Right hindlimb (tissue), 1 donor: ENCODE measurements around the gene TCF25.
"Not testable (repeated sequence)": the region's sequence is repeated elsewhere in the genome, so short reads cannot be mapped to it uniquely, and the experiment has no call there.

Source experiments
- DNase-seq: peaks from one replicate; pipeline ENCODE4 v3.0.0-alpha.2; 2018

TCF25 gene

DNA sequence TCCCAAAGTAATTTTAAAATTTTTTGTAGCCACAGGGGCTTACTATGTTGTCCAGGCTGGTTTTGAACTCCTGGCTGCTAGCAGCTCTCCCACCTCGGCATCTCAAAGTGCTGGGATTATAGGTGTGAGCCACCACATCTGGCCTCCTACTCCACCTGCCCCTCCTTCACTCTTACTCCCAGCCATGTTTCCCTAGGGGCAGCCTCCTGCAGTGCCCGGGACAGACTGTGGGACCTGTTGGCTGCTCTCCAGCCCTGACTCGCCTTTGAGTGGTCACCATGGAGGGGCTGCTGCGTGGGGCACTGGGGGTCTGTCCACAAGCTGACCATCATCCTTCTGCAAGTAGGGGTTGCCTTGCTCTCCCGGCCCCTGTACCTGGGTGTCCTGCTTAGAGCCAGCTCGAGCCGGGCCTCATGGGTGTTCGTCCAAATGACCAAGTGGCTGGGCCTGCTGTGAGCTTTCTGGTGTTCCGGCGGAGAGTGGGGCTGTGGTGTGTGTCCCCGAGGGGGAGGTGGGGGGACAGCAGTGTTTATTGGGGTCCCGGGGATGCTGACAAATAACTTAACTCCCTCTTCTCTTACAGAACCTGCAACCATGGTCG, 28.6 kb upstream of the TCF25 start:
- DNase-seq, result no peak

DNA sequence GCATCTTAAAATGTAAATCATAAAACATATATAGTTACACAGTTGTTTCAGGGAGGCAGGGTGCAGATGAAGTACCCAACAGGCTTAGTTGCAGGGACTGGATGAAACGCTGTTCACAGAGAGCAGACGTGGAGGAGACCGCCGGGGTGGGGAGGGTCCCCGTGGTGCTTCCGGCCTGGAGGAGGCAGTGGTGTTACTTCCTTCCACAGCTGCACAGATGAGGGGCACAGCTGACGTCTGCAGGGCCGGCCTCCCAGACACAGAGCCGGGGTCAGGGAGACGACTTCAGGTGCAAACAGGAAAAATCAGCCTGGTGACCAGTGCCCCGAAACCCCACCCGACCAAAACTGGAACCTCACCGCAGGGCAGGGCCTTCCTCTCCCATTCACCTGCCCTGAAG, 28.0 kb upstream of the TCF25 start:
- DNase-seq, result no peak

- DNase-seq, result no peak
Observed at GRCh38 chr16:89847051-89847939, 26.1 kb upstream of the TCF25 start.

DNA sequence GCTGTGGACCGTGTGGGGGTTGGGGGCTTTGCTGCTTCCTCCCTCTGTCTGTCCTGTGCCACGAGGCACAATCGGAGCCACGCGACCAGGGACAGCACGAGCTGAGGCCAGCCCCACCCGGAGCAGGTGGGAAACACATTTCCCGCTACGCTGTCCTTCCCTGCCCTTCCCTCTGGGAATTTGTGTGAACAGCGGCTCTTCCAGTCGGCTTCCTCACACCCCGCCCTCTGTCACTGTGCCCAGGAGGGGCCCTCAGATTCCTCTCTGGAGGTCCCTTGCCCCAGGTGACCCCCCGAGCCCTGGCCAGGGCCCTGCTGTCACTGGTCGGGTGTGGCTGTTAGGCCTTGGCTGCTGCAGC, 25.5 kb upstream of the TCF25 start:
- no peak for DNase-seq

GRCh38 chr16:89848974-89849373, 24.4 kb upstream of the TCF25 start:
- DNase-seq, result no peak

- no peak for DNase-seq
Observed at GRCh38 chr16:89853306-89853993, 19.9 kb upstream of the TCF25 start.

GRCh38 chr16:89855301-89855945, 18.0 kb upstream of the TCF25 start:
- DNase-seq, result no peak

- no peak for DNase-seq
Observed at GRCh38 chr16:89855986-89856385, 17.4 kb upstream of the TCF25 start.

DNA sequence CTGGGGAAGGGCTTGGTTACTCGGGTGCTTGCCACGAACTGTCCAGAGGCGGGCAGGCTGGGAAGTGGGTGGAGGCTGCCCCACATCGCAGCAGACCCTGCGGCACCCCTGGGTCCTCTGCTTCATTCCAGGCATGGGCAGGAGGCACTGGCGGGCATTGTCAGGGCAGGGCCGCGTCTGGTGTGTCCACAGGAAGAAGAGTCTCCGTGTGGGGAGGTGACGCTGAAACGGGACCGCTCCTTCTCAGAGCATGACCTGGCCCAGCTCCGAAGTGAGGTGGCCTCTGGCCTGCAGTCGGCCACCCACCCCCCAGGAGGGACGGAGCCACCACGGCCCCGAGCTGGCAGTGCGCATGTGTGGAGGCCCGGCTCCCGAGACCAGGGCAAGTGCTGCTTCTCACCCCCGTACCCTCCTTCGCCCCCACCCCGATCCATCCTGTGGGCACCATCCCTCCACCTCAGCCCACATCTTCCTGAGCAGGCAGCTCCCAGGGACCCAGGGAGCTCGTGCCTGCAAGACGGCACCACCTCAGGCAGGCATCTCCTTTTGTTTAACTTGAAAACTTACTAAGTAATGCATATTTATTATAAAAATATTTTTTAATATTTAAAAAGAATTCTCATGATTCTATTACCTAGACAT, 14.3 kb upstream of the TCF25 start:
- no peak for DNase-seq

DNA sequence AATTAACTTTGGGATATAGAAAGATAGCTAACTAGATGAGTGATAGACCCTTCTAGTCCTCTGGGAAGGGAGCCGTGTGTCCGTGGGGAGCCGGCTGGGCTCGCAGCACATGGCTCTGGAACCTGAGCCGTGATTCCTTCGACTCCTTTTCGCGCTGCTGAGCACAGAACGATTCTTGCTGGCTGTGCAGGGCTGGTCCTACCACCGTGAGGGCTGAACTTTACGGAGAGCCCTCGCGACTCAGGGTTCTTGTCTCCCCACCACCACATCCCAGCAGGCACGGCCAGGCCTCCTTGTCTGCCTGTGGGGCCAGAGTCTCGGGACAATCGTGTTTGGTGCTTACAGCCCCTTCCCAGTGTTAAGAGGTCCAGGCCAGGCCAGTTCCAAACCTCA, 13.8 kb upstream of the TCF25 start:
- DNase-seq, result no peak

DNA sequence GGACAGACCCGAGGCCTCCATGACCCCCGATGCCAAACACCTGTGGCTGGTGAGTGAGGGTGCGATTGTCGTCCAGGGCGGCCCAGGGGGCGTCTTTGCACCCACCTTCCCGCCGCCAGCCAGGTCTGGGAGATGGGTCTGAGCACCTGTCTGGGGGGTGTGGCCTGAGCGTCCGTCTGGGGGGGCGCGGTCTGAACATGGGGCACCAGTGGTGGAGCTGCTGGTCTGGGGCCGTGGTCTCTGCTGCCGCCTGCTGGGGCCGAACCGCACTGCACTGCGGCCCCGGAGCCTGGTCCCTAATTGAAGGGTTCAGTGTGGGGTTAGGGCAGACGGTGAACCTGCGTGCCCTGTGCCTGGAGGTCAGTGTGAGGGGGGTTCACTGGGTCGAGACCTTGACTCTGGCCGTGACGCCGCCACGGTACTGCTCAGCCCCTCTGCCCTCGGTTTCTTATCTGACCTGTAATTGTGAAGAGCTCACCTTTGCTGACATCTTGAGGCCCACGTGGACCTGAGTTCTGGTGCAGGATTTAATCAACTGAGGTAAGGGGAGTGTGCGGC, 12.6 kb upstream of the TCF25 start:
- DNase-seq, result peak; percentile 69

DNA sequence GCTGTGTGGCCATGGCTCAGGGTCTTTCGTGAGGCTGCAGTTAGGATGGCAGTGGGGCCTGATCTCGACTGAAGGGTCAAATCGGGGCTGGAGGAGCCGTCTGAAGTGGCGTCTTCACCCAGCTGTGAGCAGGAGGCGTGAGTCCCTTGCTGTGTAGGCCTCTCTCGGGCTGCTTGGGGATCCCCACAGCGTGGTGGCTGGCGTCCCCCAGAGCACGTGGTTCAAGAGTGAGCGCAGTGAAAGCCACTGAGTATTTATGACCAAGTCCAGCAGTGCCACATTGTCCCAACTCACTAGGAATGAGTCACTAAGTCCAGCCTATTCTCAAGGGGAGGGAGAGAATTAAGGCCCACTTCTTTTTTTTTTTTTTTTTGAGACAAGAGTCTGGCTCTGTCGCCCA, 11.7 kb upstream of the TCF25 start:
- DNase-seq, result no peak

DNA sequence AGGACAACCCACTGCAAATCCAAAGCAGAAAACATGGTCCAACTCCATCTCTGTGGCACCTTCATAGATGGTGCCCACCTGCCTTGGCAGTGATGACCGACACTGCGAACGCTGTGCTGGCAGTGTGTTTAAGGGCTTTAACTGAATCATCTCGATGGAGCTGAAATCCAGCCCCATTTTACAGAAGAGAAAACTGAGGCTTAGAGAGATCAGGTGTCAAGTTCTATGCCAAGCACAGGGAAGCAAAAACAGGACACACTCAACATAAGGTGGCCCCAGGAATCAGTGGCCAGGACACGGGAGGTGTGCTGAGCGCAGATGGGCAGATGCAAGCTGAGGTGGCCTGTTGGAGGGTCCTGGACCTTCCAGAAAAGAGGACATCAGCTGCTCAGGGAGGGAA, 10.7 kb upstream of the TCF25 start:
- no peak for DNase-seq

- no peak for DNase-seq
Observed at GRCh38 chr16:89863741-89864526, 9.5 kb upstream of the TCF25 start.

DNA sequence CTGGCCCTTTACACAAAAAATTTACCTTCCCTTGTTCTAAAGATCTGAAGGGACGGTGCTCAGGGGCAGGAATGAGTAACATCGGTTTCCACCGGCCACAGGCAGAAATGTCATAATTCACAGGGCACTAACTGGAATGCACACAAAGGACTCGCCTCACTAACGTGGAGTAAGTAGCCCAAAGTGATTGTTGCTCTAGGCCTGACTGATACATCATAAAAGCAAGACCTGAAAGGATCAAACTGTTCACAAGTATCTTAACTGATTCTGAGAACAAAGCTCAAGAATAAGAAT, 8.9 kb upstream of the TCF25 start:
- DNase-seq, result no peak

- no peak for DNase-seq
Observed at GRCh38 chr16:89867918-89868317, 5.5 kb upstream of the TCF25 start.

GRCh38 chr16:89869911-89870310, 3.5 kb upstream of the TCF25 start:
- DNase-seq, result no peak

- DNase-seq, result no peak
Observed at GRCh38 chr16:89870440-89870839, 3.0 kb upstream of the TCF25 start.

DNA sequence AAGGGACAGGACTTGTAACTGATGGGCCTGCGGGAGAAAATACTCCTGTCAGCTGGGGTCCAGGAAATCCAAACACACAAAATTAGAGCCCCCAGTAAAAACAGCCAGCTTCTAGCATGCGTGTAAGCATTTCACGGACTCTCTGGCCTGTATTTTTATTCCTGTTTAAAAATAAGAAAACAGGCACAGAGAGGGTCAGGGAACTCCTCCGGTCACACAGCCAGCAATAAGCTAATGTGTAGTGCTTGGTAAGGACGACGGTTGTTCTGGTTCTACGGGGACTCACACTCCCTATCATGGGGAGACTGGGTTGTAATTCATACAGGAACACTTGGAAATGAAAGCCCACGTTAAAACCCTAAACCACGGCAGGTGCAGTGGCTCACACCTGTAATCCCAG, 1.5 kb upstream of the TCF25 start:
- DNase-seq, result no peak

GRCh38 chr16:89873972-89874689, 739 bp downstream of the TCF25 start:
- DNase-seq, result peak; percentile 98

DNA sequence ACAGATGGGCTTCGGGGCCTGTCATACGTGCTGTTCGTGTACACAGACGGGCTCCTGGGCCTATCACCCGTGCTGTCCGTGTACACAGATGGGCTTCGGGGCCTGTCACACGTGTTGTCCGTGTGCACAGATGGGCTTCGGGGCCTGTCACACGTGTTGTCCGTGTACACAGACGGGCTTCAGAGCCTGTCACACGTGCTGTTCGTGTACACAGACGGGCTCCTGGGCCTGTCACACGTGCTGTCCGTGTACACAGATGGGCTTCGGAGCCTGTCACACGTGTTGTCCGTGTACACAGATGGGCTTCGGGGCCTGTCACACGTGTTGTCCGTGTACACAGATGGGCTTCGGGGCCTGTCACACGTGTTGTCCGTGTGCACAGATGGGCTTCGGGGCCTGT, 5.7 kb downstream of the TCF25 start:
- DNase-seq, result not testable (repeated sequence)
